Measurements from ENCODE around the gene WWTR1.

WWTR1 gene

DNA sequence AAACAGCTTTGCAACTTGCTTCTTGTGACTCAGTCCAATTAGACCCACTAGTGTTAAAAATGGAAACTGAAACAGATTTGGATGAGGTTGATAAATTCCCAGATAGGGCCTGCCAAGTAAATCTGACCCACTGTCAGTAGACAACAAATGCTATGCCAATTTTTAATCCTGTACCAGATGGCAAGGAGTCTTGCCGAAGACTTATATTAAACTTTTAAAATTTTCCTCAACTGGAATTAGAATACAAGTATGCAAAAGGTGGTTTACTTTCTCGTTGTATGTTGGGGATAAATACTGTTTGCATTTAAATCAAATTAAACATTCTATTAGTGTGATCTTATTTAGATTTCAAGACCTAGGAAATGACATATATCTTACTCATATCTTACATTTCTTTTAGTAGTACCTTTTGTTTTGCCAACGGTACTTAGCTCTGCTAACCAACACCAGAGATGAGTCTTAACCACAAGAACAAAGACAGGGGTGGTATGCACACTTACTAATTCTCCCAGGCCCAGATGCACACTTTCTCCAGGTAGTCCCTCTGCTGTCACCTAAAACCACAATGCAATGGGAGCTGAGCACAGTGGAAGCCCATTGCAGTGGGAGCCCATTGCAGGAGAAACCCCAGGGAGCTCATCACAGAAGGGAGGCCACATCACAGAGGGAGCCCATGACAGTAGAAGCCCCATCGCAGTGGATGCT, 77.8 kb downstream of the WWTR1 start:
- no peak for TF ChIP-seq CTCF (IDR thresholded peaks at IDR 0.05; ENCODE audit: low read length)
- Histone ChIP-seq H3K9me2 (ENCODE audit: low read depth, low read length) (no peaks in the 10 kb centered on the region), H2AFZ (ENCODE audit: low read length) (no peak overlapping the region), H4K20me1 (ENCODE audit: insufficient read depth, low read length) (no peaks in the 10 kb centered on the region), H3K27ac (ENCODE audit: low read depth, low read length, poor library complexity, severe bottlenecking) (no peak overlapping the region), H3K36me3 (ENCODE audit: insufficient read depth, low read length) (no peaks in the 10 kb centered on the region), H3F3A (ENCODE audit: insufficient read depth, low read length) (no peaks in the 10 kb centered on the region), H3K4me3 (ENCODE audit: low read depth, low read length, poor library complexity, severe bottlenecking) (no peak overlapping the region), H3K4me2 (ENCODE audit: low read length) (no peak overlapping the region), H3K27me3 (ENCODE audit: insufficient read depth, low read length) (peaks cover 7% of the 10 kb centered on the region; the same call in 1 of the 2 replicates), H3K9me3 (ENCODE audit: low read length) (no peaks in the 10 kb centered on the region), H3K9ac (ENCODE audit: low read length) (no peak overlapping the region), H3K4me1 (ENCODE audit: insufficient read depth, low read length, severe bottlenecking) (no peaks in the 10 kb centered on the region), H3K79me2 (ENCODE audit: insufficient read depth, low read length) (no peaks in the 10 kb centered on the region)

DNA sequence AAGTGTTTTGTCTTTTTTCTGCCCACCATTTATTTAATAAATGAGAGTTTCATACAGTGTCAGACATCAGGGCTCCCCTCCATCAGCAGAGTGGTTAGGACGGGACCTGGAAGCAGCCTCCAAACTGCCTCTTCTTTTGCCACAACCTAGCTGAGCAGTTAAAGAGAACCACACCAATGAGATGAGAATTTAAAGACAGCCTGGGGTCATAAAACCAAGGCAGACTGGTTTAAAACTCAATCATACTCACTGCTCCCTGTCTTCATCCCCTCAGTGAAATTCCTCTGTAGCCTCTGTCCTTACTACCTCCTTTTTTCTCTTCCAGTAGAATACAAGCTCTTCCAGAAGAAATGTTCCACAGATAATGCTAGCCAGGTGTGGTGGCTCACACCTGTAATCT, 78.7 kb downstream of the WWTR1 start:
- Histone ChIP-seq H3F3A (ENCODE audit: insufficient read depth, low read length) (no peaks in the 10 kb centered on the region), H3K4me3 (ENCODE audit: low read depth, low read length, poor library complexity, severe bottlenecking) (no peak overlapping the region), H2AFZ (ENCODE audit: low read length) (no peak overlapping the region), H3K36me3 (ENCODE audit: insufficient read depth, low read length) (no peaks in the 10 kb centered on the region), H3K4me2 (ENCODE audit: low read length) (no peak overlapping the region), H3K4me1 (ENCODE audit: insufficient read depth, low read length, severe bottlenecking) (no peaks in the 10 kb centered on the region), H4K20me1 (ENCODE audit: insufficient read depth, low read length) (no peaks in the 10 kb centered on the region), H3K27ac (ENCODE audit: low read depth, low read length, poor library complexity, severe bottlenecking) (no peak overlapping the region), H3K79me2 (ENCODE audit: insufficient read depth, low read length) (no peaks in the 10 kb centered on the region), H3K9me3 (ENCODE audit: low read length) (no peaks in the 10 kb centered on the region), H3K9me2 (ENCODE audit: low read depth, low read length) (no peaks in the 10 kb centered on the region), H3K27me3 (ENCODE audit: insufficient read depth, low read length) (peaks cover 7% of the 10 kb centered on the region; the same call in 1 of the 2 replicates), H3K9ac (ENCODE audit: low read length) (no peak overlapping the region)
- TF ChIP-seq CTCF (IDR thresholded peaks at IDR 0.05; ENCODE audit: low read length), result no peak
- no peak for TF ChIP-seq EZH2 (IDR thresholded peaks at IDR 0.05; ENCODE audit: borderline replicate concordance, low read length)

DNA sequence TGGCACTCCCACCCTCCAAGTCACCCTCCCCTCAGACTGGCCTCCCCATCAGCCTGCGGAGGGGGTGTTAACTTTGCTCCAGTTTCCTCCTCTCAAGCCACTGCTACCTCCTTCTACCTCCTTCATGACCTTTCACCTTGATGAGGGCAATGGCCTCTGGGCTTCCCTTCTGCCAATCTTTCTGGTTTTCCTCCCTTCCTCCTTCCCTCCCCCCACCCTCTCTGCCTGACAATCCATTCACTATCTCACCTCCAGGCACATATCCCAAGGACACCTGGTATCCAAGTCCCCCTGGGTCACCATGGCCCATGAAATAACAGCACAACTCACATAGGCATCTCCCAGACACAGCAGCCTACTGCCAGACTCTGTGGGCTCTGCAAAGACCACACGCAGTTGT, 80.0 kb downstream of the WWTR1 start:
- TF ChIP-seq CTCF (IDR thresholded peaks at IDR 0.05; ENCODE audit: low read length) (no peak), EZH2 (IDR thresholded peaks at IDR 0.05; ENCODE audit: borderline replicate concordance, low read length) (no peak)
- Histone ChIP-seq H3K4me2 (ENCODE audit: low read length) (no peak overlapping the region), H3K9ac (ENCODE audit: low read length) (no peak overlapping the region), H4K20me1 (ENCODE audit: insufficient read depth, low read length) (no peaks in the 10 kb centered on the region), H3K9me2 (ENCODE audit: low read depth, low read length) (no peaks in the 10 kb centered on the region), H3F3A (ENCODE audit: insufficient read depth, low read length) (no peaks in the 10 kb centered on the region), H2AFZ (ENCODE audit: low read length) (no peak overlapping the region), H3K4me1 (ENCODE audit: insufficient read depth, low read length, severe bottlenecking) (no peaks in the 10 kb centered on the region), H3K27ac (ENCODE audit: low read depth, low read length, poor library complexity, severe bottlenecking) (no peak overlapping the region), H3K27me3 (ENCODE audit: insufficient read depth, low read length) (peaks cover 7% of the 10 kb centered on the region; the same call in 1 of the 2 replicates), H3K4me3 (ENCODE audit: low read depth, low read length, poor library complexity, severe bottlenecking) (no peak overlapping the region), H3K36me3 (ENCODE audit: insufficient read depth, low read length) (no peaks in the 10 kb centered on the region), H3K9me3 (ENCODE audit: low read length) (no peaks in the 10 kb centered on the region), H3K79me2 (ENCODE audit: insufficient read depth, low read length) (no peaks in the 10 kb centered on the region)

All from OCI-LY1 (cell line).